ENCODE results near the gene C9orf85.

DNA sequence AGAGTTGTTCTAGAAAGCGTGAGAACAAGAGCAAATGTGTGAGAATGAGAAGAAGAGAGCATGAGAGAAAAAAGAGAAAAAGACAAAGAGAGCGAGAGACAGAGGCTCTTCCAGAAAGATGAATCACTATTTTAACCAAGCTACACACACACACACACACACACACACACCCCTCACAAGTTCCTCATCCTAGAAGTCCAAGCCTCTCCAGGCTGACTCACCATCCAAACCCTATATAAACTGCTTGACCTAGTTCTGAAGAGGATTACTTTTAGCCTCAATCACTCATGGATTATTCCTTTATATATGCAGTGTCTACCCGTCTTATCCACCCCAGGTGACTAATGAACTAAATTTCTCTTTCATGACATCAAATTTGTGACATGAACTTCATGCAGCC, 111.4 kb downstream of the C9orf85 start:
- TF ChIP-seq CTCF (IDR thresholded peaks at IDR 0.05; ENCODE audit: insufficient read depth, low read length, poor library complexity, severe bottlenecking) (no peak), EZH2phosphoT487 (conservative IDR thresholded peaks at IDR 0.05; ENCODE audit: low read length) (no peak)
